Measurements from ENCODE around the gene PXN. TPM values are rescaled to one million over a fixed set of nuclear protein-coding genes. Genes with fewer than 3 reads are reported as not detected.

The PXN gene
- total and polyA plus RNA-seq, 2 of the 13 experiments (the other 11 are each of a cell fraction or from before 2014, with no cell fraction given): 13.6 to 14.2 TPM

GRCh38 chr12:120292661-120293531, 27.4 kb upstream of the PXN start, which contains the start of gene RNU4-1 (continued):
- peak; percentile 92 for TF ChIP-seq MBD4 (IDR thresholded peaks at IDR 0.05; ENCODE audit: borderline replicate concordance, low read length)
- TF ChIP-seq ELF1 (CRISPR knock-in tag; IDR thresholded peaks at IDR 0.05): no peak; the same call in 1 of the 2 replicates
- peak; percentile 84; the same call in 1 of the 2 replicates for TF ChIP-seq HOXD1 (CRISPR knock-in tag; IDR thresholded peaks at IDR 0.05)
- TF ChIP-seq HNRNPUL1 (IDR thresholded peaks at IDR 0.05; ENCODE audit: low read depth, low read length): no peak
- TF ChIP-seq ZBTB3 (CRISPR knock-in tag; IDR thresholded peaks at IDR 0.05; ENCODE audit: borderline replicate concordance, low read depth): no peak
- TF ChIP-seq ZNF646 (CRISPR knock-in tag; IDR thresholded peaks at IDR 0.05): no peak
- TF ChIP-seq PCBP1 (IDR thresholded peaks at IDR 0.05; ENCODE audit: borderline replicate concordance, low read depth, low read length): no peak
- TF ChIP-seq FOSL2 (CRISPR knock-in tag; IDR thresholded peaks at IDR 0.05): peak; percentile 64; the same call in 1 of the 2 replicates
- TF ChIP-seq ZNF101 (CRISPR knock-in tag; IDR thresholded peaks at IDR 0.05; ENCODE audit: borderline replicate concordance, low read depth): no peak
- no peak for TF ChIP-seq SMAD9 (CRISPR knock-in tag; IDR thresholded peaks at IDR 0.05)
- TF ChIP-seq STAT6 (CRISPR knock-in tag; IDR thresholded peaks at IDR 0.05; ENCODE audit: borderline replicate concordance): peak; percentile 12; the same call in 1 of the 2 replicates
- TF ChIP-seq ZNF251 (CRISPR knock-in tag; IDR thresholded peaks at IDR 0.05): no peak
- no peak for TF ChIP-seq KLF15 (CRISPR knock-in tag; IDR thresholded peaks at IDR 0.05; ENCODE audit: borderline replicate concordance)
- TF ChIP-seq DNMT3B (CRISPR knock-in tag; conservative IDR thresholded peaks at IDR 0.05): no peak; the same call in 1 of the 2 replicates
- TF ChIP-seq ZBTB4 (CRISPR knock-in tag; IDR thresholded peaks at IDR 0.05; ENCODE audit: borderline replicate concordance): no peak
- TF ChIP-seq ZFP1 (CRISPR knock-in tag; IDR thresholded peaks at IDR 0.05): peak; percentile 68; the same call in 1 of the 2 replicates

Data from HepG2 (cell line).